Ecto neural progenitor cell (in vitro differentiated cells): ENCODE measurements around the gene MGMT.
A peak's percentile ranks its signal among the peaks of the same experiment; 100 is the strongest.

Experiments
- DNase-seq: peaks from one replicate; pipeline ENCODE4 v3.0.0-alpha.2; 2018; ENCODE audit warnings: low spot score

MGMT gene

DNA sequence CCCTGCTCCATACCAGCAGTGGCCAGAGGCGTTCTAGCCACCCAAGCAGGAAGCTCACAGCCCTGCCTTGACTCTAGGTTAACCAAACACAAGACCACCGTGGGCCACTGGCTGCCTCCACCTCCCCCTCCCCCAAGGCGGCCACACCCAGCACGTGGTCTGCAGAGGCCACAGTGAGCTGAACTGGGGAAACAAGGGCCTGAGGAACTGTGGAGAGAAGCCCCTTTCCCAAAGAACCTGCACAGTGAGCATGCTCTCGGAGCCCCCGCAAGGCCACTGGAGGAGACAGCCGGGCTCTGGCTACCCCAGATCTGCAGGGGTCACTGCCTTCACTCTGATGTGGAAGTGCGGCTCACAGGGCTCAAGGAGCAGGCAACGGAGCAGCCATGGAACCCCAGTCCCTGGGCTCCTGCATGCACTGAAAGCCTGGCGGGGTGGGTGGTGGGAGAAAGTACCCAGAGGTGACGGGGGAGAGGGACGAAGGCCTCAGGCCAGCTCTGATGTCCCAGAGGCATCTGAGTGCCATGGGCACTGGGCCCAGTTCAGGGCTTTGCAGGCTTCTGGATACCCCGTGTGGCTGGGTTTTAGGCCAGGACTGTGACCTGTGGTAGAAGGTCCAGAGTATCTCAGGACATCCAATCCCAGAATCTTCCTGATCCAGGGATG lies 307.8 kb downstream of the MGMT start:
- DNase-seq = peak; percentile 36

DNA sequence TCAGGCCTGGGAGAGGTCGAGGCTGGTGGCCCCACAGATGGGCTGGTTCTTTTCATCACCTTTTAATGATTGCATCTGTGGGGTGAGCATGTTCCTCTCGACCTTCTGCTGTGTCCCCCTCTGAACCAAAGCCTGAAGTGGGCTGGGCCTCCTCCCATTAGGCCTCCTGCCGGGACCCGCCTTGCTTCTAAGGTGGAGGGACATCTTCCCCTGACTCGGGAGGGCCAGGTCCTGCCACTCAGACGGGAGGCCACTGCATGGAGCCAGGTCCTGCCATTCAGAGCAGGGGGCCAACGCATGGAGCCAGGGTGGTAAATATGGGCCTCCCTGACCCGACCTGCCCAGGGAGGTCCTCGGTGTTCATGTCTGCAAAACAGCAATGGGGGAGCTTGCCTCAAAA lies 308.6 kb downstream of the MGMT start:
- DNase-seq = peak; percentile 19

DNA sequence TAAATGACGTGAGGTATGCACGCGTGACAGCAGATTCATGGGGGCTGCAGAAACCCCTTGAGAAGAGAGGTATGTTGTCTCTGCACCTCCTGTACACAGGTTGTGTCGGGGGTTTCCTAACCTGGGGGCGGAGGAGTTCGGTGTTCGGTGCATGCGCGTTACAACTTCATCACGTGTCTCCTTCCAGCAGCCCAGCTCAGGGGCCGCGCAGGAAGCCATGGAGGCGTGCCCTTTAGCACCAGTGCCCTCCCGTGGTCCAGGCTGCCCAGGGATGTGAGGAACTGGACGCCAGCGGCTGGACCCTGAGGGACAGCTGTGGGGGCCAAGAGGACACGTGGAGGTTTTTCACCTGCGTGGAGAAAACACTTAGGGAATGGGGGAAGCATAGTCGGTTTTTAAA lies 310.6 kb downstream of the MGMT start:
- no peak for DNase-seq

DNA sequence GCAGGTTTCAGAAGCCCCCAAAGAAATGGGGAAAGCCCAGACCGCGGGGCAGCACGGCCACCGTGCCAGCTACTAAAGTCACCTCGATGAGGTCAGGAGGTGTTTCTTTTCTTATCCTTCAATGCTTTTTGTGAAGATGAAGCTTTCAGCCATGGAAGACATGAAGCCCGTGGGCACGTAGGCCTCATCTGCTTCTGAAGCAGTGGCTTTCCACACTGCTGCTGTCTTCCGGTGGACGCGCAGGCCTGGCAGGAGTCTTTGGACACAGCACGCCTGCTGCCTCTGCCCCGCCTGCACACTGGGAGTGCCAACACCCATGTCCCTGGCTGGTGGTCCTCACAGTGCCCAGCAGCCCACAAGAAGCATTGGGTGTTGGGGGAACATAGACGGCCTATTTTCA lies 311.5 kb downstream of the MGMT start:
- no peak for DNase-seq

DNA sequence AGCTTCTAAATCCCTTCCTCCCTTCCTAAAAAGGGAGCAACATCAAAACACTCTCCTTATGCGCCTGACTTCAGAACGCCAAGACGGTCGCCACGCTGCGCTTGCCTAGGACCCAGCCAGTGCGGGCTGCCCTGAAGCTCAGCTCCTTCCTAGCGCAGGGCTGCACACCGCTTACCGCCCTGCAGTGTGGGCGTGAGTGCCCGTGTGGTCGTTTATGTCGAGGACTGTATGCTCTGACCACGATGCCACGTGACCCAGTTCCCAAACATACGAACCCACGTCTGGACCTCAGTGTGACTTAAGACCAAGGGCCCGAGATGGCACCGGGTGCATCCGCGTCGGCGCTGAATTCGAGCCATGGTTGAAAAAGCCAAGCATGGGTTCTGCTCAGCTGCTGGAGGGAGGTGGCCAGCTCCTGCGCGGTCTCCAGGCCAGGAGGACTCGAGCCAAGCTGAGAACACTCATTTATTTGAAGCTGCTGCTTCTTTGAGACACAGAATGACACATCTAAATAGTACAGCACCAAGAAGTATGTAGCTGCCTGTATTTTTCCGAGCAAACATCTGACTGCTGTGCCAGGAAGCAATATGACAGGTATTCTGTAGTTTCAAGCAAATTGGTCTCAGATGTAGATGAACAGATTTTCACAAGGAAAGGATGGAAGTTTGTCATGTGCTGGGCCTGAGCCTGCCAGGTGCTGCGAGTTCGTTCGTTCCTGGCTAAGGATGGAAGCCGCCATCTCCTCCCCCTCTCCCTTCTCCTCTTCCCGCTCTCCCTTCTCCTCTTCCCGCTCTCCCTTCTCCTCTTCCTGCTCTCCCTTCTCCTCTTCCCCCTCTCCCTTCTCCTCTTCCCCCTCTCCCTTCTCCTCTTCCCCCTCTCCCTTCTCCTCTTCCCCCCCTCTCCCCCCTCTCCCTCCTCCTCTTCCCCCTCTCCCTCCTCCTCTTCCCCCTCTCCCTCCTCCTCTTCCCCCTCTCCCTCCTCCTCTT lies 312.4 kb downstream of the MGMT start:
- DNase-seq = no peak

GRCh38 chr10:129780198-129780597 lies 313.2 kb downstream of the MGMT start:
- no peak for DNase-seq

- DNase-seq = no peak
Measured at GRCh38 chr10:129780901-129781795, 314.1 kb downstream of the MGMT start.

- DNase-seq = no peak
Measured at GRCh38 chr10:129784291-129784690, 317.2 kb downstream of the MGMT start.

DNA sequence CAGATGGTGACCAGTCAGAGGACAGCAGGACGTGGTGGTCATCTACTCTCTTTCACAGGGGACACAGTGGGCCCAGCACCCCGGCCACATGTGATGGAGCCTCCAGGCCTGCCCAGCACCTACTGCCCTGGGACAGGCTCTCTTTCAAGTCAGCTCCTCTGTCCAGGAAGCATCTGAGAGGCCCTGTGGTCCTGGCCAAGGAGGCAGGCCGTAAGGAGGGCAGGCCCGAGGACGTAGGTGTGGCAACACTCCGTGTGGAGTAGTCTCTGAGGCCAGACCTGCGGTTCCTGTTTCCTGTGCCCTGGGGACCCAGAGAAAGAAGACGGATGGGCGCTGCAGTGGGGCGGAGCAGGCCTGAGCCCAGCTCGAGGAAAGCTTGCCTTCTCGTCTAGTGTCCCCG lies 317.9 kb downstream of the MGMT start:
- DNase-seq = no peak

- no peak for DNase-seq
Measured at GRCh38 chr10:129785536-129785981, 318.5 kb downstream of the MGMT start.

DNA sequence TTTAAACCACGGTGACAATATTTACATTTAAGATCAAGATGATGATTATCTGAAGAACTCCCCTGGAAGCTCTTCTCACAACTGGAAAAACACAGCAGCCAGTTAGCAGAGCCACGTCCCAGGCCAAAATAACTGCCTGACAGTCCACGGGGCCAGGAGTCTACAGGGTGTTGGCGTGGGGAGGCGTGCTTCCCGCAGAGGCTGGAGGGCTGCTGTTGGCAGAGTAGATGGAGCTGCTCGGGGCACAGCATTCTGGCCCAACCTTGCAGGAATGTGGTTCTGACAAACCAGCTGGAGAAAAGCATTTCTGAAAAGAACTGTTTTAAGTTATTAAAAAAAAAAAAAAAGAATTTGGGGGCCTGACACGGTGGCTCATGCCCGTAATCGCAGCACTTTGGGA lies 319.2 kb downstream of the MGMT start:
- no peak for DNase-seq

DNA sequence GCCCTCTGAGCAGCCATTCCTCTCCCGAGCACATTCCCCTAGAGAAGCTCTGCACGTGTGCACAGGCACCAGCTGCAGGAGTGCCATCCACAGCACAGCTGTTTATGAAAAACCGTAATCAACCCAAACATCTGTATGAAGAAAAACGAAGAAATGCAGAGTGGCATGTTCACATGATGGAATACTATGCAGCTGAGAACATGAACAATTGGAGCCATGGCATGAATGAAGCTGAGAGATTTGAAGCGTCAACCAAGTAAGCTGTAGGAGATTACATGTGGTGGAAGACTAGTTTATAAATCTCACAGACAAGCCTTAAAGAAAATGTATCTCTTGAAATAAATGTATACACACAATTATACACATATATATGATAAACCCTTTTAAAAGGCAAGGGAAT lies 320.5 kb downstream of the MGMT start:
- DNase-seq = no peak

DNA sequence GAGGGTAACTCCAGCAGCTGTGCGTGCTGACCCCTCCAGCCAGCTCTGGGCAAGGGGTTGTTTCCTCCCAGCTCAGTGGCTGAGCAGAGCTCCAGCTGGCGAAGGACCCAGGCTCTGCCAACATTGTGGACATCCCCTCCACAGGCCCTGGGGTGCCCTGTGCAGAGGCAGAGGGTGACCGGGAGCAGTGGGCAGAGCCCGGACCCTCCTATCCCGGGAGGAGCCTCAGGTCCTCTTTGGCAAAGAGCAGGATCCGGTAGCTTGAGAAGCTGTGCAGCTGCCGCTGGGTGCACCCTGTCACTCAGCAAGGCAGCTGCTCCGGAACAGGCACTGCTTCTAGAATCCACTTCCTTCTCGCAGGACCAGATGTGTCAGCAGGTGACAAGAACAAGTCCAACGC lies 321.2 kb downstream of the MGMT start:
- no peak for DNase-seq

DNA sequence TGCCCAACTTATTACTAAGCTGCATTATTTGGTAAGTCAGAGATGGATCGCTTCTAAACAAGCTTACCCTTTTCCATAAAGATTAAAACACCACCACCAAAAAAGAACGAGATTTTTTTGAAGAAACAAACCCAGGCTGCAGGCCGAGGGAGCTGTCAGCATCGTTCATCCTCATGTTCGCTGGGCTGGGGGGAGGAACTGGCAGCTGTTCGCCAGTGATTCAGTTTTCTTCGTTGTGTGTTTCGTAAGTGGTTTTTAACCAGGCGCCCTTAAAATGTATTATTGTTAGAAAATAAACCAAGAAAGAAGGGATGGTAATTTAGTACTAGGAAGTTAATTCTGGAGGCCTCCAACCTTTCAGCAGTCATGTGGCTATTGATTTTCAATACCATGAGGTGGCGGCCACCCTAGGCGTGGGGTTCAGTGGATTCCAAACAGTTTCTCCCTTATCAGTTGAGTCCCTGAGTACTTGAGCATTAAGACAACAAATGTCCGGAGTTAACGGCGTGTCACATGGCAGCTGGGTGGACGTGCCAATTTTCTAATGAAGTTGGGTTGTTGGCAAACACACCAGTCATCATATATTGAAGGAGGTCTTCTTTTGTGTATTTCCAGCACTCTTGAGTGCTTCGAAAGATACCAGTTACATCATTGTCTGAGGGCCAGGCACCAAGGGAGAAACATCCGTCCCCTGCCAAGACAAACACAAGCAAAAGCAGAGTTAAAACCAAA lies 323.8 kb downstream of the MGMT start:
- DNase-seq = no peak

DNA sequence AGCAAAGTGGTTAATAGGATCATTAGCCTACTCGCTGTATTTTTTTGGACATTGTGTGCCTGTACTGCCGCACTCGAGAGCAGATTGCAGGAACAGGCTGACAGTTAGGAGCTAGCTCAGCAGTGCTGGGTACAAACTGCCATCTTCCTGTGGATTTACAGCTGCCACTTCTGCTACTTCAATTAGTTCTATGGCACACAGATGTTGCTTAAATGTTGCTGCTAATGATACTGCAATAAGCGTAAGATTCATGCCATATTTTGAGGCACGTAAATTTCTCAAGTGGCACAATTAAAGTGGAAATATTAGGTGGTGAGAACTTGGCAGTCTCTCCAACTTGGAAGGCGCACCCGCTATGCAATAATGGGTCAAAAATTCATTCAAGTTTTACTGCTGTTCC lies 325.1 kb downstream of the MGMT start:
- DNase-seq = no peak

- DNase-seq = no peak
Measured at GRCh38 chr10:129792864-129793263, 325.8 kb downstream of the MGMT start.

GRCh38 chr10:129793479-129793878 lies 326.4 kb downstream of the MGMT start:
- DNase-seq = no peak

DNA sequence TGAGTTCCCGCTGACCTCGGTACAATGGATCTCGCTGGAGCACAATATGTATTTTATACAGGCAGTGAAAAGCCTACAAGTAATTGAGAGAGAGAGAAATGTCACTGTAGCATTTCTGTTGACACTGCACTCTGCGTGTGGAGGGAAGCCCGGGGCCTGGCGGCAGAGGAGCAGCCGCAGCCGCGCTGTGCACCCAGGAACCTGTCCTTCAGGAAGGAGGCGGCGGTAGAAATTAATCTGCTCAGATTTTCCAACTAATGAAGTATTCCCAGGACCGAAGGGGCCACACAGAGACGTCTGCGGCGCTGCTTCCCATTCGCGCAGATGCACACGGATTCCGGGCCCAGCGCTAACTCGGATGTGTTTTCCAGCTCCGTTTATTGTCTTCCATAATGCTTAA lies 327.0 kb downstream of the MGMT start:
- DNase-seq = no peak

DNA sequence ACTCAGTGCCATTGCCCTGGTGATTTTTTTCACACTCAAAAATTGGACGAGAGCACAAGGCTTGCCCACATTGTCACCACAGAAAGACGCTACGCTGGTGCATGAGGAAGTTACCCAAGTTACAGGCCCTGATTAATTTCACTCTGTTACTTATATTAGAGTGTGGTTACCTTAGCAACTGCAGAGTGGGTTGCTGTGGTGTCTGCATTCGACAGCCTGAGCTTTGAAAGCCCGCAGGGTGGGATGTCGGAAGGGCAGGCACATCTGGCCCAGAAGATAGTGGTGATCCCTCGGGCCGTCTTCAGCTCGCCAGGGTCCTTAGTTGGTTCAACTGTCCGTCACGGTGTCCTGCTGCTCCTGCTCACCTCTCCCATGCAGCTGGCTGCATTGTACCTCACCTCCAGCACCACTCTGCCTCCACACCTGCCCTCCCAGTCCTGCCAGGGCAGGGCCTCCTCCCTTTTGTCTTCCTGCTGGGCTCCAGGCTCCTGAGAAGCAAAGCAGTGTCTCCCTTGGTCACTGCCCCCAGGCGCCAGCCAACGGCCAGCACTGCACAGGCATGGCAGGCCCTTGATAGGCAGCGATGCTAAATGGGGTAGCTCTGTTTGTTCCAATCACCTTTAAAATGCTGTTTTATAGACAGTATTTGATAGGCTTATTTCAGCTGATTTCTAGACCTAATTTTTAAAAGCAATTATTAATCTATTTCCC lies 329.8 kb downstream of the MGMT start:
- DNase-seq = no peak

- no peak for DNase-seq
Measured at GRCh38 chr10:129799942-129800341, 332.9 kb downstream of the MGMT start.

- no peak for DNase-seq
Measured at GRCh38 chr10:129800796-129801340, 333.8 kb downstream of the MGMT start.
